ENCODE data around the gene MYO1G.
A peak's percentile ranks its signal among the peaks of the same experiment; 100 is the strongest.
"Not testable (repeated sequence)": the region's sequence is repeated elsewhere in the genome, so short reads cannot be mapped to it uniquely, and the experiment has no call there.

Gene MYO1G

GRCh38 chr7:44999245-45000092, 20.7 kb upstream of the MYO1G start:
- peak; percentile 99 for DNase-seq (ENCODE audit: low spot score)

GRCh38 chr7:44998153-44998871, 19.5 kb upstream of the MYO1G start:
- no peak for DNase-seq (ENCODE audit: low spot score)

- no peak for DNase-seq (ENCODE audit: low spot score)
These were observed 17.0 kb upstream of the MYO1G start for GRCh38 chr7:44995555-44996493.

GRCh38 chr7:44994877-44995554, 16.2 kb upstream of the MYO1G start:
- no peak for DNase-seq (ENCODE audit: low spot score)

GRCh38 chr7:44992004-44992795, 13.4 kb upstream of the MYO1G start:
- DNase-seq (ENCODE audit: low spot score), result not testable (repeated sequence)

GRCh38 chr7:44990109-44991023, 11.6 kb upstream of the MYO1G start:
- DNase-seq (ENCODE audit: low spot score), result no peak

GRCh38 chr7:44989132-44989531, 10.3 kb upstream of the MYO1G start:
- DNase-seq (ENCODE audit: low spot score), result no peak

- DNase-seq (ENCODE audit: low spot score), result no peak
These were observed 9.9 kb upstream of the MYO1G start for GRCh38 chr7:44988701-44989100.

- DNase-seq (ENCODE audit: low spot score), result no peak
These were observed 9.2 kb upstream of the MYO1G start for GRCh38 chr7:44987996-44988395.

GRCh38 chr7:44987457-44987856, 8.6 kb upstream of the MYO1G start:
- no peak for DNase-seq (ENCODE audit: low spot score)

GRCh38 chr7:44986218-44987053, 7.6 kb upstream of the MYO1G start:
- peak; percentile 76 for DNase-seq (ENCODE audit: low spot score)

GRCh38 chr7:44985900-44986217, 7.0 kb upstream of the MYO1G start:
- DNase-seq (ENCODE audit: low spot score), result no peak

- DNase-seq (ENCODE audit: low spot score), result no peak
These were observed 6.3 kb upstream of the MYO1G start for GRCh38 chr7:44985033-44985695.

GRCh38 chr7:44984478-44984758, 5.6 kb upstream of the MYO1G start:
- no peak for DNase-seq (ENCODE audit: low spot score)

- DNase-seq (ENCODE audit: low spot score), result no peak
These were observed 5.1 kb upstream of the MYO1G start for GRCh38 chr7:44983742-44984477.

- no peak for DNase-seq (ENCODE audit: low spot score)
These were observed 4.2 kb upstream of the MYO1G start for GRCh38 chr7:44982970-44983369.

GRCh38 chr7:44982535-44982923, 3.7 kb upstream of the MYO1G start:
- DNase-seq (ENCODE audit: low spot score), result no peak

All from pons (tissue), 1 donor.